ENCODE measurements around the gene ZNF524. TPM values are rescaled to one million over a fixed set of nuclear protein-coding genes. Genes with fewer than 3 reads are reported as not detected.
A peak's percentile ranks its signal among the peaks of the same experiment; 100 is the strongest.

The ZNF524 gene
- total RNA-seq, 1 experiment from 2014 or later: 5.5 TPM

DNA sequence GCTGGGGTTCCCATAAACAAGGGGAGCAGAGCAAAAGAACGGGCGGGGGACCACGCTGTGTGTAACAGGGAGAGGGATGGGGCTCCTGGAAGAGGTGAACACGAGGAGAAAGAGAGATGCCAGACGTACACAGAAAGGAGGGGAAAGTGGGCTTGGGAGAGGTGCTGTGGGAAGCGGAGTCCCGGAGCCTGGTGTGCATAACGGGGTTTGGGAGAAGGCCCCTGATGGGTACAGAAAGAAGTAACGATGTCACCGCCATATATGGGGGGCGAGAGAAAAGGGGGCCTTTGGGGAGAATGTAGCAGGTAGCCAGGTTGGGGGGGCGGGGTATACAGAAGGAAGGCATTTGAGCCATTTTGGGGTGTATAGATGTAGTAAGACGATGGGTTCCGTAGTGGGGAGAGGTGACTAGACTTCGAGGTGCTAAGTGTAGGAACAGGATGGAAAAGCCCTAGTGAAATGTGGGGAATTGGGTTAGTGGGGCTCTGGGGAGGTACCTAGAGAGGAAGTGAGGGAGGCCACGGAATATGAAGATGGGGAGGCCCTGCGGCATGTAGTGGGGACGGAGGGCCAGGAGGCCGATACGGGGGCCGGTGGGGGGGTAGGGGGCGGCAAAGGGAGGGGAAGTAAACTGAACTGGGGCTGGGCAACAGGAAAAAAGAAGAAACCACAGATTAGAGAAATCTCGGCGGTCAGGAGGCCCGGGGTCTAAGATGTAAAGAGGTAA, 41.5 kb downstream of the ZNF524 start (continued):
- TF ChIP-seq, protein P1, sequence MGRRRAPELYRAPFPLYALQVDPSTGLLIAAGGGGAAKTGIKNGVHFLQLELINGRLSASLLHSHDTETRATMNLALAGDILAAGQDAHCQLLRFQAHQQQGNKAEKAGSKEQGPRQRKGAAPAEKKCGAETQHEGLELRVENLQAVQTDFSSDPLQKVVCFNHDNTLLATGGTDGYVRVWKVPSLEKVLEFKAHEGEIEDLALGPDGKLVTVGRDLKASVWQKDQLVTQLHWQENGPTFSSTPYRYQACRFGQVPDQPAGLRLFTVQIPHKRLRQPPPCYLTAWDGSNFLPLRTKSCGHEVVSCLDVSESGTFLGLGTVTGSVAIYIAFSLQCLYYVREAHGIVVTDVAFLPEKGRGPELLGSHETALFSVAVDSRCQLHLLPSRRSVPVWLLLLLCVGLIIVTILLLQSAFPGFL (CRISPR knock-in tag; IDR thresholded peaks at IDR 0.05; ENCODE audit: borderline replicate concordance): no peak
- TF ChIP-seq, protein P2, sequence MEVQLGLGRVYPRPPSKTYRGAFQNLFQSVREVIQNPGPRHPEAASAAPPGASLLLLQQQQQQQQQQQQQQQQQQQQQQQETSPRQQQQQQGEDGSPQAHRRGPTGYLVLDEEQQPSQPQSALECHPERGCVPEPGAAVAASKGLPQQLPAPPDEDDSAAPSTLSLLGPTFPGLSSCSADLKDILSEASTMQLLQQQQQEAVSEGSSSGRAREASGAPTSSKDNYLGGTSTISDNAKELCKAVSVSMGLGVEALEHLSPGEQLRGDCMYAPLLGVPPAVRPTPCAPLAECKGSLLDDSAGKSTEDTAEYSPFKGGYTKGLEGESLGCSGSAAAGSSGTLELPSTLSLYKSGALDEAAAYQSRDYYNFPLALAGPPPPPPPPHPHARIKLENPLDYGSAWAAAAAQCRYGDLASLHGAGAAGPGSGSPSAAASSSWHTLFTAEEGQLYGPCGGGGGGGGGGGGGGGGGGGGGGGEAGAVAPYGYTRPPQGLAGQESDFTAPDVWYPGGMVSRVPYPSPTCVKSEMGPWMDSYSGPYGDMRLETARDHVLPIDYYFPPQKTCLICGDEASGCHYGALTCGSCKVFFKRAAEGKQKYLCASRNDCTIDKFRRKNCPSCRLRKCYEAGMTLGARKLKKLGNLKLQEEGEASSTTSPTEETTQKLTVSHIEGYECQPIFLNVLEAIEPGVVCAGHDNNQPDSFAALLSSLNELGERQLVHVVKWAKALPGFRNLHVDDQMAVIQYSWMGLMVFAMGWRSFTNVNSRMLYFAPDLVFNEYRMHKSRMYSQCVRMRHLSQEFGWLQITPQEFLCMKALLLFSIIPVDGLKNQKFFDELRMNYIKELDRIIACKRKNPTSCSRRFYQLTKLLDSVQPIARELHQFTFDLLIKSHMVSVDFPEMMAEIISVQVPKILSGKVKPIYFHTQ (CRISPR knock-in tag; IDR thresholded peaks at IDR 0.05): no peak
- TF ChIP-seq ZNF232 (CRISPR knock-in tag; IDR thresholded peaks at IDR 0.05) (no peak), KAT7 (CRISPR knock-in tag; IDR thresholded peaks at IDR 0.05; ENCODE audit: borderline replicate concordance) (no peak), ZNF423 (CRISPR knock-in tag; IDR thresholded peaks at IDR 0.05) (no peak)

DNA sequence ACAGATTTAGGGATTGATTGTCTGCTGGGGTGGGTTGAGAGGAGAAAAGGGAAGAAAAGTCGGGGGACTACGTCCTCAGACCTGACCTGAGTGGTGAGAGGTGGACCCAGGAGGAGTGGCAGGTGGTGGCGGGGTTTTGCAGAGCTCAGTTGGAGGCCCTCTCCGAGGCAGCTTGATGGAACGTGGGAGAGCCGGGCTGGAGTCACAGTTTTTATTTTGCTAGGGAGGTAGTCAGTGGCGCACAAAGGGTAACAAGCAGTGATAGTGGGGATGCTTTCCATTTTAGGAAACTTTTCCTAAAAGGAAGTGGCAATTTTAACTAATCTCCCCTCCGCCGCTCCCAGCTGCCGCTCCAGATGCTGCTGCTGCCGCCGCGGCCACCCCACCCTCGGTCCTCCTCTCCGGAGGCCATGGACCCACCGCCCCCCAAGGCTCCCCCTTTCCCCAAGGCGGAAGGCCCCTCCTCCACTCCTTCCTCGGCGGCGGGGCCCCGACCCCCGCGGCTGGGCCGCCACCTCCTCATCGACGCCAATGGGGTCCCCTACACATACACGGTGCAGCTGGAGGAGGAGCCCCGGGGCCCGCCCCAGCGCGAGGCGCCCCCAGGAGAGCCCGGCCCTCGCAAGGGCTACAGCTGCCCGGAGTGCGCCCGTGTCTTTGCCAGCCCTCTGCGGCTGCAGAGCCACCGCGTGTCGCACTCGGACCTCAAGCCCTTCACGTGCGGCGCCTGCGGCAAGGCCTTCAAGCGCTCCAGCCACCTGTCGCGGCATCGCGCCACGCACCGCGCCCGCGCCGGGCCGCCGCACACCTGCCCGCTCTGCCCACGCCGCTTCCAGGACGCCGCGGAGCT, 42.3 kb downstream of the ZNF524 start:
- CTCF ChIA-PET: interaction anchor here (1.0 to 2.6 kb wide), 5 partner anchors 10 to 181 kb away, joined by 5 to 12 read pairs (median 11); partner anchors contain the start of gene ISOC2
- POLR2A ChIA-PET: interaction anchor here (1.0 kb wide), 1 partner anchor 12 kb away, joined by 3 read pairs; the partner anchor contains the start of gene U2AF2
- peak; percentile 2; the same call in 1 of the 2 replicates for ATAC-seq
- peak overlapping the region; percentile 71; the same call in 1 of the 2 replicates for H3K27ac Mint-ChIP-seq
- H3K4me1 Mint-ChIP-seq: peaks cover 26% of the 10 kb centered on the region
- H3K9me3 Mint-ChIP-seq: peaks cover 4% of the 10 kb centered on the region
- peaks cover 24% of the 10 kb centered on the region for H3K36me3 Mint-ChIP-seq
- H3K27me3 Mint-ChIP-seq (ENCODE audit: low read depth): peaks cover 9% of the 10 kb centered on the region
- peak; percentile 36 for DNase-seq (ENCODE audit: low spot score)
- H3K4me3 Mint-ChIP-seq: peak overlapping the region; percentile 89
- TF ChIP-seq, protein P3, sequence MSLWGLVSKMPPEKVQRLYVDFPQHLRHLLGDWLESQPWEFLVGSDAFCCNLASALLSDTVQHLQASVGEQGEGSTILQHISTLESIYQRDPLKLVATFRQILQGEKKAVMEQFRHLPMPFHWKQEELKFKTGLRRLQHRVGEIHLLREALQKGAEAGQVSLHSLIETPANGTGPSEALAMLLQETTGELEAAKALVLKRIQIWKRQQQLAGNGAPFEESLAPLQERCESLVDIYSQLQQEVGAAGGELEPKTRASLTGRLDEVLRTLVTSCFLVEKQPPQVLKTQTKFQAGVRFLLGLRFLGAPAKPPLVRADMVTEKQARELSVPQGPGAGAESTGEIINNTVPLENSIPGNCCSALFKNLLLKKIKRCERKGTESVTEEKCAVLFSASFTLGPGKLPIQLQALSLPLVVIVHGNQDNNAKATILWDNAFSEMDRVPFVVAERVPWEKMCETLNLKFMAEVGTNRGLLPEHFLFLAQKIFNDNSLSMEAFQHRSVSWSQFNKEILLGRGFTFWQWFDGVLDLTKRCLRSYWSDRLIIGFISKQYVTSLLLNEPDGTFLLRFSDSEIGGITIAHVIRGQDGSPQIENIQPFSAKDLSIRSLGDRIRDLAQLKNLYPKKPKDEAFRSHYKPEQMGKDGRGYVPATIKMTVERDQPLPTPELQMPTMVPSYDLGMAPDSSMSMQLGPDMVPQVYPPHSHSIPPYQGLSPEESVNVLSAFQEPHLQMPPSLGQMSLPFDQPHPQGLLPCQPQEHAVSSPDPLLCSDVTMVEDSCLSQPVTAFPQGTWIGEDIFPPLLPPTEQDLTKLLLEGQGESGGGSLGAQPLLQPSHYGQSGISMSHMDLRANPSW (CRISPR knock-in tag; conservative IDR thresholded peaks at IDR 0.05; ENCODE audit: low read depth): no peak
- TF ChIP-seq, protein P4, sequence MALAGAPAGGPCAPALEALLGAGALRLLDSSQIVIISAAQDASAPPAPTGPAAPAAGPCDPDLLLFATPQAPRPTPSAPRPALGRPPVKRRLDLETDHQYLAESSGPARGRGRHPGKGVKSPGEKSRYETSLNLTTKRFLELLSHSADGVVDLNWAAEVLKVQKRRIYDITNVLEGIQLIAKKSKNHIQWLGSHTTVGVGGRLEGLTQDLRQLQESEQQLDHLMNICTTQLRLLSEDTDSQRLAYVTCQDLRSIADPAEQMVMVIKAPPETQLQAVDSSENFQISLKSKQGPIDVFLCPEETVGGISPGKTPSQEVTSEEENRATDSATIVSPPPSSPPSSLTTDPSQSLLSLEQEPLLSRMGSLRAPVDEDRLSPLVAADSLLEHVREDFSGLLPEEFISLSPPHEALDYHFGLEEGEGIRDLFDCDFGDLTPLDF (CRISPR knock-in tag; IDR thresholded peaks at IDR 0.05): 0 out of 2 replicates have a peak, but pooled peaks have one; percentile 22
- TF ChIP-seq, protein P5, sequence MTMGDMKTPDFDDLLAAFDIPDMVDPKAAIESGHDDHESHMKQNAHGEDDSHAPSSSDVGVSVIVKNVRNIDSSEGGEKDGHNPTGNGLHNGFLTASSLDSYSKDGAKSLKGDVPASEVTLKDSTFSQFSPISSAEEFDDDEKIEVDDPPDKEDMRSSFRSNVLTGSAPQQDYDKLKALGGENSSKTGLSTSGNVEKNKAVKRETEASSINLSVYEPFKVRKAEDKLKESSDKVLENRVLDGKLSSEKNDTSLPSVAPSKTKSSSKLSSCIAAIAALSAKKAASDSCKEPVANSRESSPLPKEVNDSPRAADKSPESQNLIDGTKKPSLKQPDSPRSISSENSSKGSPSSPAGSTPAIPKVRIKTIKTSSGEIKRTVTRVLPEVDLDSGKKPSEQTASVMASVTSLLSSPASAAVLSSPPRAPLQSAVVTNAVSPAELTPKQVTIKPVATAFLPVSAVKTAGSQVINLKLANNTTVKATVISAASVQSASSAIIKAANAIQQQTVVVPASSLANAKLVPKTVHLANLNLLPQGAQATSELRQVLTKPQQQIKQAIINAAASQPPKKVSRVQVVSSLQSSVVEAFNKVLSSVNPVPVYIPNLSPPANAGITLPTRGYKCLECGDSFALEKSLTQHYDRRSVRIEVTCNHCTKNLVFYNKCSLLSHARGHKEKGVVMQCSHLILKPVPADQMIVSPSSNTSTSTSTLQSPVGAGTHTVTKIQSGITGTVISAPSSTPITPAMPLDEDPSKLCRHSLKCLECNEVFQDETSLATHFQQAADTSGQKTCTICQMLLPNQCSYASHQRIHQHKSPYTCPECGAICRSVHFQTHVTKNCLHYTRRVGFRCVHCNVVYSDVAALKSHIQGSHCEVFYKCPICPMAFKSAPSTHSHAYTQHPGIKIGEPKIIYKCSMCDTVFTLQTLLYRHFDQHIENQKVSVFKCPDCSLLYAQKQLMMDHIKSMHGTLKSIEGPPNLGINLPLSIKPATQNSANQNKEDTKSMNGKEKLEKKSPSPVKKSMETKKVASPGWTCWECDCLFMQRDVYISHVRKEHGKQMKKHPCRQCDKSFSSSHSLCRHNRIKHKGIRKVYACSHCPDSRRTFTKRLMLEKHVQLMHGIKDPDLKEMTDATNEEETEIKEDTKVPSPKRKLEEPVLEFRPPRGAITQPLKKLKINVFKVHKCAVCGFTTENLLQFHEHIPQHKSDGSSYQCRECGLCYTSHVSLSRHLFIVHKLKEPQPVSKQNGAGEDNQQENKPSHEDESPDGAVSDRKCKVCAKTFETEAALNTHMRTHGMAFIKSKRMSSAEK (CRISPR knock-in tag; IDR thresholded peaks at IDR 0.05; ENCODE audit: borderline replicate concordance): no peak
- TF ChIP-seq, protein P6, sequence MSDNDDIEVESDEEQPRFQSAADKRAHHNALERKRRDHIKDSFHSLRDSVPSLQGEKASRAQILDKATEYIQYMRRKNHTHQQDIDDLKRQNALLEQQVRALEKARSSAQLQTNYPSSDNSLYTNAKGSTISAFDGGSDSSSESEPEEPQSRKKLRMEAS (CRISPR knock-in tag; IDR thresholded peaks at IDR 0.05): peak; percentile 4; the same call in 1 of the 2 replicates
- TF ChIP-seq HMGA2 (CRISPR knock-in tag; IDR thresholded peaks at IDR 0.05) (no peak), ZNF423 (CRISPR knock-in tag; IDR thresholded peaks at IDR 0.05) (no peak), GABPB1 (CRISPR knock-in tag; IDR thresholded peaks at IDR 0.05) (no peak), JAZF1 (CRISPR knock-in tag; IDR thresholded peaks at IDR 0.05) (no peak), SMAD3 (CRISPR knock-in tag; IDR thresholded peaks at IDR 0.05; ENCODE audit: borderline replicate concordance) (no peak)
- TF ChIP-seq, protein P7, sequence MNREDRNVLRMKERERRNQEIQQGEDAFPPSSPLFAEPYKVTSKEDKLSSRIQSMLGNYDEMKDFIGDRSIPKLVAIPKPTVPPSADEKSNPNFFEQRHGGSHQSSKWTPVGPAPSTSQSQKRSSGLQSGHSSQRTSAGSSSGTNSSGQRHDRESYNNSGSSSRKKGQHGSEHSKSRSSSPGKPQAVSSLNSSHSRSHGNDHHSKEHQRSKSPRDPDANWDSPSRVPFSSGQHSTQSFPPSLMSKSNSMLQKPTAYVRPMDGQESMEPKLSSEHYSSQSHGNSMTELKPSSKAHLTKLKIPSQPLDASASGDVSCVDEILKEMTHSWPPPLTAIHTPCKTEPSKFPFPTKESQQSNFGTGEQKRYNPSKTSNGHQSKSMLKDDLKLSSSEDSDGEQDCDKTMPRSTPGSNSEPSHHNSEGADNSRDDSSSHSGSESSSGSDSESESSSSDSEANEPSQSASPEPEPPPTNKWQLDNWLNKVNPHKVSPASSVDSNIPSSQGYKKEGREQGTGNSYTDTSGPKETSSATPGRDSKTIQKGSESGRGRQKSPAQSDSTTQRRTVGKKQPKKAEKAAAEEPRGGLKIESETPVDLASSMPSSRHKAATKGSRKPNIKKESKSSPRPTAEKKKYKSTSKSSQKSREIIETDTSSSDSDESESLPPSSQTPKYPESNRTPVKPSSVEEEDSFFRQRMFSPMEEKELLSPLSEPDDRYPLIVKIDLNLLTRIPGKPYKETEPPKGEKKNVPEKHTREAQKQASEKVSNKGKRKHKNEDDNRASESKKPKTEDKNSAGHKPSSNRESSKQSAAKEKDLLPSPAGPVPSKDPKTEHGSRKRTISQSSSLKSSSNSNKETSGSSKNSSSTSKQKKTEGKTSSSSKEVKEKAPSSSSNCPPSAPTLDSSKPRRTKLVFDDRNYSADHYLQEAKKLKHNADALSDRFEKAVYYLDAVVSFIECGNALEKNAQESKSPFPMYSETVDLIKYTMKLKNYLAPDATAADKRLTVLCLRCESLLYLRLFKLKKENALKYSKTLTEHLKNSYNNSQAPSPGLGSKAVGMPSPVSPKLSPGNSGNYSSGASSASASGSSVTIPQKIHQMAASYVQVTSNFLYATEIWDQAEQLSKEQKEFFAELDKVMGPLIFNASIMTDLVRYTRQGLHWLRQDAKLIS (CRISPR knock-in tag; IDR thresholded peaks at IDR 0.05; ENCODE audit: borderline replicate concordance): no peak

All from WTC11 (cell line).